ENCODE data around the gene ZNF217. TPM values are rescaled to one million over a fixed set of nuclear protein-coding genes. Genes with fewer than 3 reads are reported as not detected.
A peak's percentile ranks its signal among the peaks of the same experiment; 100 is the strongest.

ZNF217 gene
- total RNA-seq, 2 experiments from 2014 or later = 83.5 to 87.4 TPM

- no peak for TF ChIP-seq CTCF (IDR thresholded peaks at IDR 0.05)
- ChIA-PET CTCF (interaction anchor here (1.0 kb wide), 1 partner anchor 16 kb away, joined by 4 read pairs; no protein-coding TSS in a partner anchor), POLR2A (interaction anchor here (1.3 kb wide), 1 partner anchor 8 kb away, joined by 4 read pairs; no protein-coding TSS in a partner anchor)
- Mint-ChIP-seq H3K4me3 (no peak overlapping the region), H3K36me3 (ENCODE audit: low read depth) (peaks cover 11% of the 10 kb centered on the region), H3K4me1 (ENCODE audit: low read depth) (peaks cover 53% of the 10 kb centered on the region), H3K9me3 (no peaks in the 10 kb centered on the region), H3K27ac (peak overlapping the region; percentile 0), H3K27me3 (no peaks in the 10 kb centered on the region)
- intact Hi-C loops (cut with DNase I, micrococcal nuclease) = loop anchor here in 1 of 2 experiments (5.0 kb wide), 1 partner anchor 35 kb away; no protein-coding TSS in a partner anchor
- Histone ChIP-seq H3K4me3 (ENCODE audit: low read length) (no peak overlapping the region), H3K27ac (ENCODE audit: low read depth in 1 of 2, low read length in 2 of 2) (no peak overlapping the region), H3K36me3 (ENCODE audit: insufficient read depth, low read length) (peaks cover 4% of the 10 kb centered on the region), H3K4me1 (ENCODE audit: insufficient read depth, low read length) (peaks cover 29% of the 10 kb centered on the region), H3K27me3 (ENCODE audit: control insufficient read depth in 1 of 2, insufficient read depth in 2 of 2, low read length in 2 of 2) (no peaks in the 10 kb centered on the region), H3K9me3 (ENCODE audit: control insufficient read depth in 1 of 2, insufficient read depth in 1 of 2, low read length in 2 of 2) (no peaks in the 10 kb centered on the region)
- DNase-seq (no peak), ATAC-seq (ENCODE audit: poor library complexity) (no peak)
These were observed 9.0 kb upstream of the ZNF217 start for GRCh38 chr20:53602661-53603060.

DNA sequence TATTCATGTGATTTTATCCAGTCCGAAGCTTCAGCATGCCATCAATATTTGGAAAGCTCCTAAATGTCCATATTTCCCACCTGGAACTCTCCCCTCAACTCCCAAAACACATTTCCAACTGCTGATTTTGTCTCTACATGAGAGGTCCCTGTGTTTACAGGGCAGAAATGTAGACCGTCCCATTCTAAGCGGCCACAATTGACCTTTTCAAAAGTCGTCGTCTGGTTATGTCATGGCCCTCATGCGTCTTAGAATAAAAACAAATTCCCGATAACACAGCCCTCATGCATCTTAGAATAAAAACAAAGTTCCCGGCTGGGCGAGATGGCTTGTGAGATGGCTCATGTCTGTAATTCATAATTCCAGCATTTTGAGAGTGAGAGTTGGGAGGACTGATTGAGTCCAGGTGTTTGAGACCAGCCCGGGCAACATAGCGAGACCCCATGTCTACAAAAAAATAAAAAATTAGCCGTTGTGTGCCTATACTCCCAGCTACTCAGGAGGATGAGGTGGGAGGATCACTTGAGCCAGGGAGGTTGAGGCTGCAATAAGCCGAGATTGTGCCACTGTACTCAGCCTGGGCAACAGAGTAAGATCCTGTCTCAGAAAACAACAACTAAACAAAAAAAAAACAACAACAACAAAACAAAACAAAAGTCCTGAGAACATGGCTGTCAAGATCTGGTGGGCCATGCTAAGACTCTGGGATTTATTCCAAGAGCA, 6.4 kb upstream of the ZNF217 start:
- CTCF ChIA-PET = interaction anchor here (0.6 kb wide), 1 partner anchor 86 kb away, joined by 3 read pairs; no protein-coding TSS in a partner anchor
- H3K27ac Mint-ChIP-seq = peak overlapping the region; percentile 95
- H3K36me3 Mint-ChIP-seq (ENCODE audit: low read depth) = peaks cover 12% of the 10 kb centered on the region

GRCh38 chr20:53599378-53599777, 5.7 kb upstream of the ZNF217 start:
- ATAC-seq (ENCODE audit: poor library complexity) (no peak), DNase-seq (peak in 1 of 14 experiments; percentile 8)
- intact Hi-C loops (cut with DNase I, micrococcal nuclease) = loop anchor here in 1 of 2 experiments (5.0 kb wide), 2 partner anchors 148 to 273 kb away; no protein-coding TSS in a partner anchor
- H3K9me3 ChIP-seq (ENCODE audit: control insufficient read depth in 1 of 2, insufficient read depth in 1 of 2, low read length in 2 of 2) = no peaks in the 10 kb centered on the region
- no peaks in the 10 kb centered on the region for H3K27me3 Mint-ChIP-seq
- H3K4me1 Mint-ChIP-seq (ENCODE audit: low read depth) = peaks cover 78% of the 10 kb centered on the region
- H3K4me3 ChIP-seq (ENCODE audit: low read length) = no peak overlapping the region
- peak overlapping the region in 1 of 2 donors; percentile 75 for H3K27ac ChIP-seq (ENCODE audit: low read depth in 1 of 2, low read length in 2 of 2)
- ChIA-PET POLR2A (interaction anchor here (0.8 to 3.0 kb wide), 4 partner anchors 10 to 43 kb away, joined by 3 to 22 read pairs (median 4); no protein-coding TSS in a partner anchor), CTCF (no interaction called here)
- H3K36me3 ChIP-seq (ENCODE audit: insufficient read depth, low read length) = peaks cover 4% of the 10 kb centered on the region
- no peaks in the 10 kb centered on the region for H3K9me3 Mint-ChIP-seq
- peak overlapping the region; percentile 73 for H3K4me3 Mint-ChIP-seq
- H3K27me3 ChIP-seq (ENCODE audit: control insufficient read depth in 1 of 2, insufficient read depth in 2 of 2, low read length in 2 of 2) = no peaks in the 10 kb centered on the region
- H3K36me3 Mint-ChIP-seq (ENCODE audit: low read depth) = peaks cover 11% of the 10 kb centered on the region
- peak overlapping the region; percentile 95 for H3K27ac Mint-ChIP-seq
- peaks cover 25% of the 10 kb centered on the region for H3K4me1 ChIP-seq (ENCODE audit: insufficient read depth, low read length)
- TF ChIP-seq CTCF (IDR thresholded peaks at IDR 0.05) = no peak

More for the DNA sequence above, 6.4 kb upstream of the ZNF217 start:
- no peaks in the 10 kb centered on the region for H3K27me3 Mint-ChIP-seq
- POLR2A ChIA-PET = interaction anchor here (0.8 to 3.0 kb wide), 4 partner anchors 9 to 43 kb away, joined by 3 to 22 read pairs (median 4); no protein-coding TSS in a partner anchor
- no peak overlapping the region for H3K4me3 Mint-ChIP-seq
- H3K4me1 Mint-ChIP-seq (ENCODE audit: low read depth) = peaks cover 73% of the 10 kb centered on the region
- H3K9me3 ChIP-seq (ENCODE audit: control insufficient read depth in 1 of 2, insufficient read depth in 1 of 2, low read length in 2 of 2) = no peaks in the 10 kb centered on the region
- intact Hi-C loops (cut with DNase I, micrococcal nuclease) = loop anchor here in 1 of 2 experiments (5.0 kb wide), 3 partner anchors 37 to 272 kb away; no protein-coding TSS in a partner anchor
- no peaks in the 10 kb centered on the region for H3K27me3 ChIP-seq (ENCODE audit: control insufficient read depth in 1 of 2, insufficient read depth in 2 of 2, low read length in 2 of 2)
- DNase-seq (peak in 1 of 14 experiments; percentile 7), ATAC-seq (ENCODE audit: poor library complexity) (no peak)
- TF ChIP-seq CTCF (IDR thresholded peaks at IDR 0.05) = no peak
- no peak overlapping the region for H3K4me3 ChIP-seq (ENCODE audit: low read length)
- H3K36me3 ChIP-seq (ENCODE audit: insufficient read depth, low read length) = peaks cover 4% of the 10 kb centered on the region
- H3K27ac ChIP-seq (ENCODE audit: low read depth in 1 of 2, low read length in 2 of 2) = no peak overlapping the region
- peaks cover 25% of the 10 kb centered on the region for H3K4me1 ChIP-seq (ENCODE audit: insufficient read depth, low read length)
- no peaks in the 10 kb centered on the region for H3K9me3 Mint-ChIP-seq
